Duodenal mucosa (tissue), 2 donors: Measurements from ENCODE around the gene TSPAN33.
"Not testable (repeated sequence)": the region's sequence is repeated elsewhere in the genome, so short reads cannot be mapped to it uniquely, and the experiment has no call there.

ENCODE experiments used
- H3K27ac ChIP-seq: one replicate; pipeline ENCODE4 v1.7.0; 2013; ENCODE audit warnings: low read depth, low read length
- H3K27me3 ChIP-seq, 2 donors: one replicate each; pipeline ENCODE4 v1.7.0; 2013; ENCODE audit warnings: low read length in 2 of 2, control low read depth in 1 of 2; ENCODE audit not compliant: insufficient read depth in 2 of 2, control insufficient read depth in 1 of 2
- H3K36me3 ChIP-seq, 2 donors: one replicate each; pipeline ENCODE4 v1.7.0; 2013; ENCODE audit warnings: low read length in 2 of 2, control low read depth in 1 of 2; ENCODE audit not compliant: insufficient read depth in 2 of 2, control insufficient read depth in 1 of 2
- H3K4me1 ChIP-seq, 2 donors: one replicate each; pipeline ENCODE4 v1.7.0; 2013; ENCODE audit warnings: low read length in 2 of 2, control low read depth in 1 of 2; ENCODE audit not compliant: insufficient read depth in 2 of 2, control insufficient read depth in 1 of 2
- H3K4me3 ChIP-seq, 2 donors: one replicate each; pipeline ENCODE4 v1.7.0; 2013; ENCODE audit warnings: low read length in 2 of 2, low read depth in 1 of 2
- H3K9ac ChIP-seq, 2 donors: one replicate each; pipeline ENCODE4 v1.7.0; 2013; ENCODE audit warnings: low read length in 2 of 2, low read depth in 1 of 2
- H3K9me3 ChIP-seq, 2 donors: one replicate each; pipeline ENCODE4 v1.7.0; 2013; ENCODE audit warnings: low read length in 2 of 2, control low read depth in 1 of 2; ENCODE audit not compliant: control insufficient read depth in 1 of 2

Gene TSPAN33

DNA sequence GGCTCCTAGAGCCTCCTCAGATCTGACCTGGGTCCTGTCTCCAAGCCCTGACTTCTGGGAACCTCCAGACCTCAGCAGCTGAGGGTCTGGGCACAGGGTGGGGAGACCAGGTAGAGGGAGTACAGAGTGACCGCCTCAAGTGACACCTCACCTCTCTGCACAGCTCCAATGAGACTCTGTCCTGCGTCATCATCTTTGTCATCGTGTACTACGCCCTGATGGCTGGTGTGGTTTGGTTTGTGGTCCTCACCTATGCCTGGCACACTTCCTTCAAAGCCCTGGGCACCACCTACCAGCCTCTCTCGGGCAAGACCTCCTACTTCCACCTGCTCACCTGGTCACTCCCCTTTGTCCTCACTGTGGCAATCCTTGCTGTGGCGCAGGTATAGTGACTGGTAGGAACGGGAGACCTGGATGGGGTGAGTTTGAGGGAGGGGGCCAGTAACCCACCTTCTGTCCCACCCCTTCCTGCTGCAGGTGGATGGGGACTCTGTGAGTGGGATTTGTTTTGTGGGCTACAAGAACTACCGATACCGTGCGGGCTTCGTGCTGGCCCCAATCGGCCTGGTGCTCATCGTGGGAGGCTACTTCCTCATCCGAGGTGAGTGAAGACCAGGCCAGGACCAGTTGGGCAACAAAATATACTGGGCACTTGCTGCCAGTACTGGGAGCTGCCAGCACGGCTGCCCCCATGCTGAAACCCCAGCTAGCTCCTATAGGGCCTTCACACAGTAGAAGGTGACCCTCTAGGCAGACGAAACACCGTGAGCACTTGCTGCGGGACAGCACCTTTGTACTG lies 61.7 kb downstream of the TSPAN33 start:
- no peaks in the 10 kb centered on the region for H3K9me3 ChIP-seq
- no peak overlapping the region for H3K27ac ChIP-seq
- H3K4me3 ChIP-seq: no peak overlapping the region
- H3K36me3 ChIP-seq: peaks cover 0 to under 1% of the 10 kb centered on the region in 2 donors
- H3K27me3 ChIP-seq: no peaks in the 10 kb centered on the region
- no peaks in the 10 kb centered on the region for H3K4me1 ChIP-seq
- H3K9ac ChIP-seq: no peak overlapping the region

DNA sequence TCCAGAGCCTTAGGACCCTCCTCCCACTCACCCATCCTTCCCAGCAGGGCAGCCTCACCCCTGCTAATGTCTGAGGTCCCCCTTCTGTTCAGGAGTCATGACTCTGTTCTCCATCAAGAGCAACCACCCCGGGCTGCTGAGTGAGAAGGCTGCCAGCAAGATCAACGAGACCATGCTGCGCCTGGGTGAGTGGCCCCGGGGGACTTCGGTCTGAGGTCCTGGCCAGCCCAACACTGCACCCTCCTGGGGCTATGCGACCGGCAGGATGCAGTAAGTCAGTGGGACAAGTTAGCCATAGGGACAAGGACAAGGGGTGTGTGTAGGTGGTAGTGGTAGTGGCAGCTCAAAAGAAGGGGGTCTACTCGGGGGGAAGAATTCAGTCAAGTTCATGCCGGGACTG lies 64.2 kb downstream of the TSPAN33 start:
- Histone ChIP-seq H3K4me1 (no peaks in the 10 kb centered on the region), H3K36me3 (peaks cover 0 to 4% of the 10 kb centered on the region in 2 donors), H3K9ac (no peak overlapping the region), H3K27me3 (no peaks in the 10 kb centered on the region), H3K27ac (no peak overlapping the region), H3K9me3 (no peaks in the 10 kb centered on the region), H3K4me3 (no peak overlapping the region)

DNA sequence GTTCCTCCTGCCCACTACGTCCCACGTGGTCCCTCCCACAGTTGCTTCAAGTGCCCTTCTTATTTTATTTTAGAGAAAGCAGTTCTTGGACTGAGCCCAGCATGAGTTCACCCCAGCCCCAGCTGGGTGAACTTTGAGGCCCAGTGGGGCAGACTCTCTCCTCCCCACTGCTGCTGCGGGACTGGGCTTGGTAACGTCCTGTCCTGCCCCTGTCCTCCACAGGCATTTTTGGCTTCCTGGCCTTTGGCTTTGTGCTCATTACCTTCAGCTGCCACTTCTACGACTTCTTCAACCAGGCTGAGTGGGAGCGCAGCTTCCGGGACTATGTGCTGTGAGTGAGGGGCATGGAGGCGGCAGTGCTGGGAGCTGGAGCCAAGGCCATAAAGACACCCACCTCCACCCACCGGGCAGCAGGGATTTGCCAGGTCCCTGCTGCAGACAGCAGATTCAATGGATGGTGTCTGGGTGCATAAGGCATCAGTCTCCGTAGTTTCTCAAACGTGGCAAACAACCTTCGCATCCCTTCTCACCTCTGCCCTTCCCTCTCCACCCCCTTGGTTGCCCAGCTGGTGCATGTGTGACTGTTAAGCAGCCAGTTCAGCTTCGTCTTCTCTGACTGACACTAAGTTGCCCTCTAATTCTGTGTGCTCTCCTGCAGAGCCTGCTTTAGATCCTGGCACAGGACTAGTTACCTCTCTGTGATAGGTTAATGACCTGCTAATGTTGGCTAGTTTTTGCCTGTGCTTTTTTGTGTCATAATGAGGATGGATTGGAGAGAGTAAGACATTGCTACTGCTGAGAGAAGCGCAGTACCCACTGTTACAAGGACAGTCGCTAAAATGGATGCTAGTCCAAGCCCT lies 64.8 kb downstream of the TSPAN33 start:
- H3K9me3 ChIP-seq: no peaks in the 10 kb centered on the region
- H3K9ac ChIP-seq: no peak overlapping the region
- H3K36me3 ChIP-seq: peaks cover 0 to 4% of the 10 kb centered on the region in 2 donors
- no peak overlapping the region for H3K27ac ChIP-seq
- H3K4me3 ChIP-seq: no peak overlapping the region
- H3K4me1 ChIP-seq: no peaks in the 10 kb centered on the region
- H3K27me3 ChIP-seq: no peaks in the 10 kb centered on the region

DNA sequence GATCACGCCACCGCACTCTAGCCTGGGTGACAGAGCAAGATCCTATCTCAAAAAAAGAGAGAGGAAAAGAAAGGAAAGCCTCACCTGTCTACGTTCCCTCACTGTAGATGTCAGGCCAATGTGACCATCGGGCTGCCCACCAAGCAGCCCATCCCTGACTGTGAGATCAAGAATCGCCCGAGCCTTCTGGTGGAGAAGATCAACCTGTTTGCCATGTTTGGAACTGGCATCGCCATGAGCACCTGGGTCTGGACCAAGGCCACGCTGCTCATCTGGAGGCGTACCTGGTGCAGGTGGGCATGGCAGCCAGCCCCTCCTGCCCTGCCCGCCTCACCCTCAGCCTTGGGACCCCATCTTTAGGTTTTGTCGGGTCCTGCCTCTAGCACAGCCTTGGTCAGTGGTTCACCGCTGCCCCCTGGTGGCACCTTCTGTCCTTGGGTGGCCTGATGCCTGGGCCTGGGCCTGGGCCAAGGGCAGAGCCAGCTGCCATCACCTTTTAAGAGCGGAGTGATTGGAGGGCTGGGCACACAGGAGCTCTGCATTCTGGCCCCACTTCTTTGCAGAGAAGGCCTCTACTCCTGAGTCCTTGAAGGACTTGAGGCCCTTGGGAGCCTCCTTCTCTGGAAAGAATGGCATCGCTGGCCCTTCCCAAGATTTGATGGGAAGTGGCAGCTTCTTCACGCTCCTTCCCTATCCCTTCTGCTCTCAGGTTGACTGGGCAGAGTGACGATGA lies 65.9 kb downstream of the TSPAN33 start:
- no peak overlapping the region for H3K9ac ChIP-seq
- no peaks in the 10 kb centered on the region for H3K4me1 ChIP-seq
- no peaks in the 10 kb centered on the region for H3K9me3 ChIP-seq
- H3K36me3 ChIP-seq: peaks cover 0 to 4% of the 10 kb centered on the region in 2 donors
- no peaks in the 10 kb centered on the region for H3K27me3 ChIP-seq
- H3K27ac ChIP-seq: no peak overlapping the region
- no peak overlapping the region for H3K4me3 ChIP-seq

DNA sequence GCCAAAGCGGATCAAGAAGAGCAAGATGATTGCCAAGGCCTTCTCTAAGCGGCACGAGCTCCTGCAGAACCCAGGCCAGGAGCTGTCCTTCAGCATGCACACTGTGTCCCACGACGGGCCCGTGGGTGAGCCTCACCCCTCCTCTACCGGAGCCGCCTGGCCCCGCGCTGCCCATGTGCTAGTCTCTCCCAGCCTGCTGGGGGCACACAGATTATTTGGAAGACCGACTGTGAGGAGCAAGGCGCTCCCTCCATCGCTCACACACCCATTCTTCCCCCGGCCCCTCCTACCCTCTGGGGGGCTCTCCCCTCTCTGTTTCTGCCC lies 66.4 kb downstream of the TSPAN33 start:
- no peak overlapping the region for H3K4me3 ChIP-seq
- H3K27ac ChIP-seq: no peak overlapping the region
- no peaks in the 10 kb centered on the region for H3K9me3 ChIP-seq
- no peaks in the 10 kb centered on the region for H3K4me1 ChIP-seq
- no peaks in the 10 kb centered on the region for H3K27me3 ChIP-seq
- H3K36me3 ChIP-seq: peaks cover 0 to 4% of the 10 kb centered on the region in 2 donors
- H3K9ac ChIP-seq: no peak overlapping the region

DNA sequence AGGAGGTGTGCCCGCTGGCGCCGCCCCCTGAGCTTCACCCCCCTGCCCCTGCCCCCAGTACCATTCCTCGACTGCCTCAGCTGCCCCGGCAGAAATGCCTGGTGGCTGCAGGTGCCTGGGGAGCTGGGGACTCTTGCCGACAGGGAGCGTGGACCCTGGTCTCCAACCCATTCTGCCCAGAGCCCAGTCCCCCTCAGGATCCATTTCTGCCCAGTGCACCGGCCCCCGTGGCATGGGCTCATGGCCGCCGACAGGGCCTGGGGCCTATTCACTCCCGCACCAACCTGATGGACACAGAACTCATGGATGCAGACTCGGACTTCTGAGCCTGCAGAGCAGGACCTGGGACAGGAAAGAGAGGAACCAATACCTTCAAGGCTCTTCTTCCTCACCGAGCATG lies 67.6 kb downstream of the TSPAN33 start:
- Histone ChIP-seq H3K4me1 (no peaks in the 10 kb centered on the region), H3K9me3 (no peaks in the 10 kb centered on the region), H3K4me3 (no peak overlapping the region), H3K9ac (no peak overlapping the region), H3K27ac (no peak overlapping the region), H3K36me3 (peaks cover 0 to 4% of the 10 kb centered on the region in 2 donors), H3K27me3 (no peaks in the 10 kb centered on the region)

DNA sequence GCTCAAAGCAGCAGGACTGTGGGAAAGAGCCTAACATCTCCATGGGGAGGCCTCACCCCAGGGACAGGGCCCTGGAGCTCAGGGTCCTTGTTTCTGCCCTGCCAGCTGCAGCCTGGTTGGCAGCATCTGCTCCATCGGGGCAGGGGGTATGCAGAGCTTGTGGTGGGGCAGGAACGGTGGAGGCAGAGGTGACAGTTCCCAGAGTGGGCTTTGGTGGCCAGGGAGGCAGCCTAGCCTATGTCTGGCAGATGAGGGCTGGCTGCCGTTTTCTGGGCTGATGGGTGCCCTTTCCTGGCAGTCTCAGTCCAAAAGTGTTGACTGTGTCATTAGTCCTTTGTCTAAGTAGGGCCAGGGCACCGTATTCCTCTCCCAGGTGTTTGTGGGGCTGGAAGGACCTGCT lies 68.1 kb downstream of the TSPAN33 start:
- Histone ChIP-seq H3K36me3 (peaks cover 0 to 4% of the 10 kb centered on the region in 2 donors), H3K4me1 (no peaks in the 10 kb centered on the region), H3K9ac (no peak overlapping the region), H3K4me3 (no peak overlapping the region), H3K9me3 (no peaks in the 10 kb centered on the region), H3K27me3 (no peaks in the 10 kb centered on the region), H3K27ac (no peak overlapping the region)

DNA sequence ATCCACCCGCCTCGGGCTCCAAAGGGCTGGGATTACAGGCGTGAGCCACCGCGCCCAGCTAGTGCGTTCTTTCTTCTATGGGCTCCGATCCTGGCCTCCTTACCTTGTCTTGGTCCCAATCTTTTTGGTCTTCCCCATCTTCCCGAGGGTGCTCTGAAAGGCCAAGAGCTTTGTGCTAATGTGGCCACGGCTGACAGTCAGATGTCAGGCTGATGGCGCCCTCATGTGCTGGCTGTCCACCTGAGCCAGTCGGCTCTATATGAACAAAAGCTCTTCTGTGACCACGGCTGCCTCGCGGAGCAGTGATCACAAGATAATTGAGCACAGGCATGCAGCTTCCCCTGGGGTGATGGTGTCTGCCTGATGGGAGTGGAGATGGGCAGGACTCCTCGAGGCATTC lies 69.3 kb downstream of the TSPAN33 start:
- Histone ChIP-seq H3K27me3 (no peaks in the 10 kb centered on the region), H3K36me3 (peaks cover 0 to 4% of the 10 kb centered on the region in 2 donors), H3K9me3 (no peaks in the 10 kb centered on the region), H3K9ac (no peak overlapping the region), H3K4me3 (no peak overlapping the region), H3K4me1 (no peaks in the 10 kb centered on the region), H3K27ac (no peak overlapping the region)

DNA sequence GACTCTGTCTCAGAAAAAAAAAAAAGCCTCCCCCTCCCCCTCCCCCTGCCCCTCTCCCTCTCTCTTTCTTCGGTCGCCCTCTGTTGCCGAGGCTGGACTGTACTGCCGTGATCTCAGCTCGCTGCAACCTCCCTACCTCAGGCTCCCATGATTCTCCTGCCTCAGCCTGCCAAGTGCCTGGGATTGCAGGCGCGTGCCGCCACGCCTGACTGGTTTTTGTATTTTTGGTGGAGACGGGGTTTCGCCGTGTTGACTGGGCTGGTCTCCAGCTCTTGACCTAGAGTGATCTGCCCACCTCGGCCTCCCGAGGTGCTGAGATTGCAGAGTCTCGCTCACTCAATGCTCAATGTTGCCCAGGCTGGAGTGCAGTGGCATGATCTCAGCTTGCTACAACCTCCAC lies 71.2 kb downstream of the TSPAN33 start:
- H3K27ac ChIP-seq, H3K4me3 ChIP-seq, H3K9ac ChIP-seq, H3K27me3 ChIP-seq, H3K4me1 ChIP-seq, H3K36me3 ChIP-seq, H3K9me3 ChIP-seq: not testable (repeated sequence)
